HepG2 (cell line): Measurements from ENCODE around the gene KRT84.

ENCODE experiments used
- CEBPB ChIP-seq: IDR thresholded peaks from 2 replicates; pipeline ENCODE4 v1.6.1; 2011; ENCODE audit warnings: low read depth, low read length, improper control_type of control experiment, borderline replicate concordance
- CHD2 ChIP-seq: IDR thresholded peaks from 2 replicates; pipeline ENCODE4 v1.6.1; 2011; ENCODE audit warnings: low read depth, low read length, improper control_type of control experiment
- FOSL1 ChIP-seq: sonication (generic); formaldehyde crosslinking; IDR thresholded peaks from 2 replicates; pipeline ENCODE4 v1.9.0; 2021; ENCODE audit warnings: missing genetic modification reagents, borderline replicate concordance
- HIVEP1 ChIP-seq: sonication (generic); formaldehyde crosslinking; IDR thresholded peaks from 2 replicates; pipeline ENCODE4 v1.4.0; 2020; ENCODE audit warnings: mild to moderate bottlenecking, missing genetic modification reagents
- MTF1 ChIP-seq: sonication (generic); formaldehyde crosslinking; IDR thresholded peaks from 2 replicates; pipeline ENCODE4 v1.5.0; 2020; ENCODE audit warnings: missing genetic modification reagents
- NCOA1 ChIP-seq: sonication (generic); formaldehyde crosslinking; IDR thresholded peaks from 2 replicates; pipeline ENCODE4 v1.9.0; 2021; ENCODE audit warnings: missing genetic modification reagents
- NFATC3 ChIP-seq: sonication (generic); formaldehyde crosslinking; IDR thresholded peaks from 2 replicates; pipeline ENCODE4 v1.5.1; 2020; ENCODE audit warnings: mild to moderate bottlenecking, missing genetic modification reagents
- RNF2 ChIP-seq: fragments of 450-650 bp; conservative IDR thresholded peaks from 2 replicates; pipeline ENCODE4 v1.6.1; 2016; ENCODE audit warnings: low read depth
- SETDB1 ChIP-seq: sonication (generic); formaldehyde crosslinking; IDR thresholded peaks from 2 replicates; pipeline ENCODE4 v1.5.1; 2020; ENCODE audit warnings: missing genetic modification reagents, mild to moderate bottlenecking, borderline replicate concordance
- TF ChIP-seq, protein P1 (sequence below): sonication (generic); formaldehyde crosslinking; IDR thresholded peaks from 2 replicates; pipeline ENCODE4 v1.4.0; 2020; ENCODE audit warnings: missing genetic modification reagents, borderline replicate concordance
- TF ChIP-seq, protein P2 (sequence below): sonication (generic); formaldehyde crosslinking; IDR thresholded peaks from 2 replicates; pipeline ENCODE4 v1.9.0; 2022; ENCODE audit warnings: missing genetic modification reagents, mild to moderate bottlenecking, borderline replicate concordance
- TF ChIP-seq, protein P3 (sequence below), 2 experiments: fragments of 450-650 bp in 1 of 2; sonication (generic) in 1 of 2; formaldehyde crosslinking in 1 of 2; IDR thresholded peaks; 2 replicates each; pipeline versions ENCODE4 v1.6.1 to v1.8.0; 2016 to 2022; ENCODE audit warnings: antibody characterized with exemption in 1 of 2, mild to moderate bottlenecking in 1 of 2, missing genetic modification reagents in 1 of 2
- TF ChIP-seq, protein P4 (sequence below): sonication (generic); formaldehyde crosslinking; IDR thresholded peaks from 2 replicates; pipeline ENCODE4 v1.5.0; 2020; ENCODE audit warnings: mild to moderate bottlenecking, missing genetic modification reagents

DNA sequence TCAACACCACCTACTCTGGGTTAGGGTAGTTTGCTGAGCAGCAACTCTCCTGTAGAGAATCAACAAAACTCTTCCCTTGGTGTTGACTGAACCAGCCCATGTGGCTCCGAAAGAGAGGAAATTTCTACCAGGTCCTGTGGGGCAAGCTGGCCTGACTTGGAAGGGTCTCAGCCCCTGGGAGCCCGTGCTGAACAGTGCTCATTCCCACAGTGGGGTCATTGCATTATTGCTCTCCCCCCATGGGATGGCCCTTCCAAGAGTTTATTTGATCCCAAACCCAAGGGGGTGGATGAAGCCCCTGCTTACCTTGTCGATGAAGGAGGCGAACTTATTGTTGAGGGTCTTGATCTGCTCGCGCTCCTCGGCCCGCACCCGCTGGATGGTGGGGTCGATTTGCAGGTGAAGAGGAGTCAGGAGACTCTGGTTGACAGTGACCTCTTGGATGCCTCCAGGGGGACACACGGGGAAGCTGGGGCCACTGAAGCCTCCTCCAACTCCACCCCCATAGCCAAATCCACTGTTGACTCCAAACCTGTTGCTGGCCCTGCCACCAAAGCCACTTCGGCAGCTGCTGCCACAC, 48.1 kb upstream of the KRT84 start:
- TF ChIP-seq MTF1: no peak
- no peak for TF ChIP-seq SETDB1 (CRISPR knock-in tag)
- TF ChIP-seq RNF2: no peak
- no peak for TF ChIP-seq NFATC3
- TF ChIP-seq FOSL1 (CRISPR knock-in tag): no peak
- TF ChIP-seq HIVEP1 (CRISPR knock-in tag): no peak
- TF ChIP-seq CEBPB: no peak
- TF ChIP-seq, protein P1, sequence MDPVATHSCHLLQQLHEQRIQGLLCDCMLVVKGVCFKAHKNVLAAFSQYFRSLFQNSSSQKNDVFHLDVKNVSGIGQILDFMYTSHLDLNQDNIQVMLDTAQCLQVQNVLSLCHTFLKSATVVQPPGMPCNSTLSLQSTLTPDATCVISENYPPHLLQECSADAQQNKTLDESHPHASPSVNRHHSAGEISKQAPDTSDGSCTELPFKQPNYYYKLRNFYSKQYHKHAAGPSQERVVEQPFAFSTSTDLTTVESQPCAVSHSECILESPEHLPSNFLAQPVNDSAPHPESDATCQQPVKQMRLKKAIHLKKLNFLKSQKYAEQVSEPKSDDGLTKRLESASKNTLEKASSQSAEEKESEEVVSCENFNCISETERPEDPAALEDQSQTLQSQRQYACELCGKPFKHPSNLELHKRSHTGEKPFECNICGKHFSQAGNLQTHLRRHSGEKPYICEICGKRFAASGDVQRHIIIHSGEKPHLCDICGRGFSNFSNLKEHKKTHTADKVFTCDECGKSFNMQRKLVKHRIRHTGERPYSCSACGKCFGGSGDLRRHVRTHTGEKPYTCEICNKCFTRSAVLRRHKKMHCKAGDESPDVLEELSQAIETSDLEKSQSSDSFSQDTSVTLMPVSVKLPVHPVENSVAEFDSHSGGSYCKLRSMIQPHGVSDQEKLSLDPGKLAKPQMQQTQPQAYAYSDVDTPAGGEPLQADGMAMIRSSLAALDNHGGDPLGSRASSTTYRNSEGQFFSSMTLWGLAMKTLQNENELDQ (CRISPR knock-in tag): no peak
- TF ChIP-seq CHD2: no peak
- no peak for TF ChIP-seq NCOA1 (CRISPR knock-in tag)
- TF ChIP-seq, protein P2, sequence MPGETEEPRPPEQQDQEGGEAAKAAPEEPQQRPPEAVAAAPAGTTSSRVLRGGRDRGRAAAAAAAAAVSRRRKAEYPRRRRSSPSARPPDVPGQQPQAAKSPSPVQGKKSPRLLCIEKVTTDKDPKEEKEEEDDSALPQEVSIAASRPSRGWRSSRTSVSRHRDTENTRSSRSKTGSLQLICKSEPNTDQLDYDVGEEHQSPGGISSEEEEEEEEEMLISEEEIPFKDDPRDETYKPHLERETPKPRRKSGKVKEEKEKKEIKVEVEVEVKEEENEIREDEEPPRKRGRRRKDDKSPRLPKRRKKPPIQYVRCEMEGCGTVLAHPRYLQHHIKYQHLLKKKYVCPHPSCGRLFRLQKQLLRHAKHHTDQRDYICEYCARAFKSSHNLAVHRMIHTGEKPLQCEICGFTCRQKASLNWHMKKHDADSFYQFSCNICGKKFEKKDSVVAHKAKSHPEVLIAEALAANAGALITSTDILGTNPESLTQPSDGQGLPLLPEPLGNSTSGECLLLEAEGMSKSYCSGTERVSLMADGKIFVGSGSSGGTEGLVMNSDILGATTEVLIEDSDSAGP: no peak
- TF ChIP-seq, protein P3, sequence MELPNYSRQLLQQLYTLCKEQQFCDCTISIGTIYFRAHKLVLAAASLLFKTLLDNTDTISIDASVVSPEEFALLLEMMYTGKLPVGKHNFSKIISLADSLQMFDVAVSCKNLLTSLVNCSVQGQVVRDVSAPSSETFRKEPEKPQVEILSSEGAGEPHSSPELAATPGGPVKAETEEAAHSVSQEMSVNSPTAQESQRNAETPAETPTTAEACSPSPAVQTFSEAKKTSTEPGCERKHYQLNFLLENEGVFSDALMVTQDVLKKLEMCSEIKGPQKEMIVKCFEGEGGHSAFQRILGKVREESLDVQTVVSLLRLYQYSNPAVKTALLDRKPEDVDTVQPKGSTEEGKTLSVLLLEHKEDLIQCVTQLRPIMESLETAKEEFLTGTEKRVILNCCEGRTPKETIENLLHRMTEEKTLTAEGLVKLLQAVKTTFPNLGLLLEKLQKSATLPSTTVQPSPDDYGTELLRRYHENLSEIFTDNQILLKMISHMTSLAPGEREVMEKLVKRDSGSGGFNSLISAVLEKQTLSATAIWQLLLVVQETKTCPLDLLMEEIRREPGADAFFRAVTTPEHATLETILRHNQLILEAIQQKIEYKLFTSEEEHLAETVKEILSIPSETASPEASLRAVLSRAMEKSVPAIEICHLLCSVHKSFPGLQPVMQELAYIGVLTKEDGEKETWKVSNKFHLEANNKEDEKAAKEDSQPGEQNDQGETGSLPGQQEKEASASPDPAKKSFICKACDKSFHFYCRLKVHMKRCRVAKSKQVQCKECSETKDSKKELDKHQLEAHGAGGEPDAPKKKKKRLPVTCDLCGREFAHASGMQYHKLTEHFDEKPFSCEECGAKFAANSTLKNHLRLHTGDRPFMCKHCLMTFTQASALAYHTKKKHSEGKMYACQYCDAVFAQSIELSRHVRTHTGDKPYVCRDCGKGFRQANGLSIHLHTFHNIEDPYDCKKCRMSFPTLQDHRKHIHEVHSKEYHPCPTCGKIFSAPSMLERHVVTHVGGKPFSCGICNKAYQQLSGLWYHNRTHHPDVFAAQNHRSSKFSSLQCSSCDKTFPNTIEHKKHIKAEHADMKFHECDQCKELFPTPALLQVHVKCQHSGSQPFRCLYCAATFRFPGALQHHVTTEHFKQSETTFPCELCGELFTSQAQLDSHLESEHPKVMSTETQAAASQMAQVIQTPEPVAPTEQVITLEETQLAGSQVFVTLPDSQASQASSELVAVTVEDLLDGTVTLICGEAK (IDR thresholded peaks at IDR 0.05): no peak
- TF ChIP-seq, protein P3 (CRISPR knock-in tag; IDR thresholded peaks at IDR 0.05): no peak
- TF ChIP-seq, protein P4, sequence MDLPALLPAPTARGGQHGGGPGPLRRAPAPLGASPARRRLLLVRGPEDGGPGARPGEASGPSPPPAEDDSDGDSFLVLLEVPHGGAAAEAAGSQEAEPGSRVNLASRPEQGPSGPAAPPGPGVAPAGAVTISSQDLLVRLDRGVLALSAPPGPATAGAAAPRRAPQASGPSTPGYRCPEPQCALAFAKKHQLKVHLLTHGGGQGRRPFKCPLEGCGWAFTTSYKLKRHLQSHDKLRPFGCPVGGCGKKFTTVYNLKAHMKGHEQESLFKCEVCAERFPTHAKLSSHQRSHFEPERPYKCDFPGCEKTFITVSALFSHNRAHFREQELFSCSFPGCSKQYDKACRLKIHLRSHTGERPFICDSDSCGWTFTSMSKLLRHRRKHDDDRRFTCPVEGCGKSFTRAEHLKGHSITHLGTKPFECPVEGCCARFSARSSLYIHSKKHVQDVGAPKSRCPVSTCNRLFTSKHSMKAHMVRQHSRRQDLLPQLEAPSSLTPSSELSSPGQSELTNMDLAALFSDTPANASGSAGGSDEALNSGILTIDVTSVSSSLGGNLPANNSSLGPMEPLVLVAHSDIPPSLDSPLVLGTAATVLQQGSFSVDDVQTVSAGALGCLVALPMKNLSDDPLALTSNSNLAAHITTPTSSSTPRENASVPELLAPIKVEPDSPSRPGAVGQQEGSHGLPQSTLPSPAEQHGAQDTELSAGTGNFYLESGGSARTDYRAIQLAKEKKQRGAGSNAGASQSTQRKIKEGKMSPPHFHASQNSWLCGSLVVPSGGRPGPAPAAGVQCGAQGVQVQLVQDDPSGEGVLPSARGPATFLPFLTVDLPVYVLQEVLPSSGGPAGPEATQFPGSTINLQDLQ (CRISPR knock-in tag): no peak
